ENCODE results near the gene NFKBIA.
"Not testable (repeated sequence)": the region's sequence is repeated elsewhere in the genome, so short reads cannot be mapped to it uniquely, and the experiment has no call there.

GRCh38 chr14:35373208-35373607 lies 31.3 kb downstream of the NFKBIA start:
- not testable (repeated sequence) for TF ChIP-seq CTCF (IDR thresholded peaks at IDR 0.05; ENCODE audit: insufficient read depth, low read depth, low read length); EZH2 (IDR thresholded peaks at IDR 0.05; ENCODE audit: insufficient read depth, low read length)

Measured in astrocyte (in vitro differentiated cells and primary cell).